NCI-H748 (cell line): Measurements from ENCODE around the gene SHC3.

Experiments
- DNase-seq: peaks from one replicate; lab custom pipeline; 2025; ENCODE audit not compliant: unreplicated experiment; lab: John Stamatoyannopoulos, UW

SHC3 gene

GRCh38 chr9:89112243-89112642 is 66.4 kb downstream of the SHC3 start:
- no peak for DNase-seq

GRCh38 chr9:89109666-89110065 is 69.0 kb downstream of the SHC3 start:
- no peak for DNase-seq

GRCh38 chr9:89107406-89107805 is 71.2 kb downstream of the SHC3 start:
- no peak for DNase-seq

GRCh38 chr9:89106224-89106851 is 72.3 kb downstream of the SHC3 start:
- DNase-seq = no peak

GRCh38 chr9:89104821-89105220 is 73.8 kb downstream of the SHC3 start:
- no peak for DNase-seq

GRCh38 chr9:89097219-89097618 is 81.4 kb downstream of the SHC3 start:
- DNase-seq = no peak

GRCh38 chr9:89096807-89097206 is 81.8 kb downstream of the SHC3 start:
- DNase-seq = no peak

- DNase-seq = no peak
These were observed 82.7 kb downstream of the SHC3 start for GRCh38 chr9:89095761-89096528.

- DNase-seq = no peak
These were observed 85.2 kb downstream of the SHC3 start for GRCh38 chr9:89093201-89093975.

- no peak for DNase-seq
These were observed 89.4 kb downstream of the SHC3 start for GRCh38 chr9:89089176-89089575.

GRCh38 chr9:89083626-89084025 is 95.0 kb downstream of the SHC3 start:
- DNase-seq = no peak

- no peak for DNase-seq
These were observed 98.4 kb downstream of the SHC3 start for GRCh38 chr9:89080193-89080592.

- DNase-seq = no peak
These were observed 99.2 kb downstream of the SHC3 start for GRCh38 chr9:89079391-89079790.

GRCh38 chr9:89078860-89079259 is 99.8 kb downstream of the SHC3 start:
- no peak for DNase-seq

GRCh38 chr9:89078421-89078820 is 100.2 kb downstream of the SHC3 start:
- DNase-seq = no peak

- DNase-seq = no peak
These were observed 101.1 kb downstream of the SHC3 start for GRCh38 chr9:89077519-89077918.

- no peak for DNase-seq
These were observed 105.2 kb downstream of the SHC3 start for GRCh38 chr9:89073397-89073796.

GRCh38 chr9:89071591-89071990 is 107.0 kb downstream of the SHC3 start:
- DNase-seq = no peak

- DNase-seq = no peak
These were observed 111.8 kb downstream of the SHC3 start for GRCh38 chr9:89066835-89067234.

- DNase-seq = no peak
These were observed 112.7 kb downstream of the SHC3 start for GRCh38 chr9:89065921-89066320.

GRCh38 chr9:89060790-89061189 is 117.8 kb downstream of the SHC3 start:
- no peak for DNase-seq

- no peak for DNase-seq
These were observed 118.6 kb downstream of the SHC3 start for GRCh38 chr9:89059925-89060506.
